A549 (cell line): ENCODE measurements around the gene RAB3GAP1.

Experiments
- BHLHE40 ChIP-seq: IDR thresholded peaks from 2 replicates; pipeline ENCODE4 v1.6.1; 2012; ENCODE audit warnings: low read depth, low read length, inconsistent platforms
- CTCF ChIP-seq: fragments of >200 bp; sonication (Bioruptor Twin); formaldehyde crosslinking; IDR thresholded peaks from 3 replicates; pipeline ENCODE4 v1.5.1; 2016
- MAX ChIP-seq: IDR thresholded peaks from 2 replicates; pipeline ENCODE4 v1.6.1; 2012
- MYC ChIP-seq: IDR thresholded peaks from 2 replicates; pipeline ENCODE4 v1.6.1; 2012; ENCODE audit warnings: mild to moderate bottlenecking, inconsistent platforms, low read length, improper control_type of control experiment, borderline replicate concordance
- POLR2A ChIP-seq: IDR thresholded peaks from 2 replicates; pipeline ENCODE4 v1.6.1; 2012; ENCODE audit warnings: mild to moderate bottlenecking, low read length
- SREBF2 ChIP-seq: fragments of 450-650 bp; IDR thresholded peaks from 2 replicates; pipeline ENCODE4 v1.6.1; 2014; ENCODE audit warnings: mild to moderate bottlenecking, moderate library complexity
- TP53 ChIP-seq: fragments of 250-450 bp; sonication (Bioruptor Pico); IDR thresholded peaks from 2 replicates; pipeline ENCODE4 v1.5.0; 2021; ENCODE audit warnings: mild to moderate bottlenecking, moderate library complexity

GRCh38 chr2:135190799-135191198, 138.7 kb downstream of the RAB3GAP1 start:
- TF ChIP-seq MYC (no peak), MAX (no peak), CTCF (no peak), TP53 (CRISPR knock-in tag) (no peak), POLR2A (no peak), BHLHE40 (no peak), SREBF2 (no peak)
